Kidney epithelial cell (primary cell): ENCODE data around the gene SUGCT. TPM values are rescaled to one million over a fixed set of nuclear protein-coding genes. Genes with fewer than 3 reads are reported as not detected.

Source experiments
- DNase-seq: peaks from one replicate; pipeline ENCODE4 v3.0.0-alpha.2; 2010; ENCODE audit warnings: low read depth
- H3K27me3 ChIP-seq: 2 replicates; pipeline ENCODE4 v1.6.0; 2011; ENCODE audit warnings: low read length; ENCODE audit not compliant: control insufficient read depth, insufficient read depth
- H3K36me3 ChIP-seq: 2 replicates; pipeline ENCODE4 v1.5.1; 2011; ENCODE audit warnings: low read length; ENCODE audit not compliant: control insufficient read depth, insufficient read depth
- H3K4me3 ChIP-seq: 2 replicates; pipeline ENCODE4 v1.5.1; 2011; ENCODE audit warnings: low read depth, mild to moderate bottlenecking, control low read depth, low read length
- CTCF ChIP-seq: IDR thresholded peaks from 2 replicates; pipeline ENCODE4 v1.5.1; 2011; ENCODE audit warnings: mild to moderate bottlenecking, moderate library complexity, low read length, control low read depth, inconsistent platforms; ENCODE audit not compliant: insufficient read depth, poor library complexity, severe bottlenecking
- total RNA-seq: library from RNA; depleted of rRNA; stranded (reverse); fragments of >200 nt; gene quantifications from 2 replicates; pipeline ENCODE4 v1.2.3, GENCODE V29; 2015

SUGCT gene
- total RNA-seq, 1 donor from 2014 or later, result 4.0 TPM

- Histone ChIP-seq H3K4me3 (no peak overlapping the region), H3K27me3 (no peaks in the 10 kb centered on the region), H3K36me3 (no peaks in the 10 kb centered on the region)
- TF ChIP-seq CTCF, result no peak
- peak; percentile 89 for DNase-seq
Measured at GRCh38 chr7:40221836-40222235, 87.0 kb downstream of the SUGCT start.

- no peak for DNase-seq
- Histone ChIP-seq H3K4me3 (no peak overlapping the region), H3K36me3 (no peaks in the 10 kb centered on the region), H3K27me3 (no peaks in the 10 kb centered on the region)
- no peak for TF ChIP-seq CTCF
Measured at GRCh38 chr7:40223451-40224127, 88.8 kb downstream of the SUGCT start.

GRCh38 chr7:40230101-40230500 lies 95.3 kb downstream of the SUGCT start:
- TF ChIP-seq CTCF, result no peak
- Histone ChIP-seq H3K27me3 (no peaks in the 10 kb centered on the region), H3K36me3 (no peaks in the 10 kb centered on the region), H3K4me3 (no peak overlapping the region)
- no peak for DNase-seq

DNA sequence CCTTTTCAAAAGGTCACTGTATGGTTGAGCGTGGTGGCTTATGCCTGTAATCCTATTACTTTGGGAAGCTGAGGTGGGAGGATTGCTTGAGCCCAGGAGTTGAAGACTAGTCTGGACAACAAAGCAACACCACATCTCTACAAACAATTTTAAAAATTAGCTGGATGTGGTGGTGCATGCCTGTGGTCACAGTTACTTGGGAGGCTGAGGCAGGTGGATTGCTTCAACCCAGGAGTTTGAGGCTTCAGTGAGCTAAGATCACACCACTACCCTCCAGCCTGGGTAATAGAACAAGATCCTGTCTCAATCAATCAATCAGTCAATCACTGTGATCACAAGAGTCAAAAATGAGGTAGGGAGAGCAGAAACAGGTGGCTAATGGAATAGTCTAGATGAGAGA lies 97.0 kb downstream of the SUGCT start:
- Histone ChIP-seq H3K27me3 (no peaks in the 10 kb centered on the region), H3K4me3 (no peak overlapping the region), H3K36me3 (no peaks in the 10 kb centered on the region)
- TF ChIP-seq CTCF, result no peak
- DNase-seq, result no peak

DNA sequence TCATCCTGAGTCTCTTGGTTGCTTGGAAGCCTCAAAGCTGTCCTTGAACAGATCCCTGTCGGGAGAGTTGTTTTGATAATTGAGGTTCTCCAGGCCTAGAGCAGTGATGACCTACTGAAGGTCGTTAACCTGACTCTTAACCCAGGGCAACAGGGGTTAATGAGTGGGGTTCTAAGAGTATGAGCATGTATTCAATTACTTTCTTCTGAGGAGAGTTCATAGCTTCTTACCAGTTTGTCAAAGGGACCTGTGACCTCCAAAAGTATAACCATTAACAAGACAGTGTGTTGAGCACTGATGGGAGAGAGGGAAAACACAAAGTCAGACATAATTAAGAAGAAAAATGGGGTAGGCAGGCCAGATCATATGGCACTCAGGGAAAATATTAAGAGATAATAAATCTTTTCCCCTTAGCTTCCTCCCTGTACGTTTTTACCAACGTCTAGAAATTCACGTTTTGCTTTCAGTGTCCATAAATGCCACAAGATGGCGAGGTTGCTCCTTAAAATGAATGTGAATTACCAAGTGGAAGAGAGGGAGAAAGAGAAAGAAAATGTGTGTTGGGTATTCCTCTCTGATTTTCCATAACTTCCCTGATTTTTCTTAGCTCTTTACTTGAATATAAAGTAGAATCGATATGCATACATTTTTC lies 97.6 kb downstream of the SUGCT start:
- peak; percentile 38 for DNase-seq
- H3K36me3 ChIP-seq, result no peaks in the 10 kb centered on the region
- no peak overlapping the region for H3K4me3 ChIP-seq
- no peaks in the 10 kb centered on the region for H3K27me3 ChIP-seq
- TF ChIP-seq CTCF, result peak; percentile 58
